ENCODE data around the gene AFF3.

DNA sequence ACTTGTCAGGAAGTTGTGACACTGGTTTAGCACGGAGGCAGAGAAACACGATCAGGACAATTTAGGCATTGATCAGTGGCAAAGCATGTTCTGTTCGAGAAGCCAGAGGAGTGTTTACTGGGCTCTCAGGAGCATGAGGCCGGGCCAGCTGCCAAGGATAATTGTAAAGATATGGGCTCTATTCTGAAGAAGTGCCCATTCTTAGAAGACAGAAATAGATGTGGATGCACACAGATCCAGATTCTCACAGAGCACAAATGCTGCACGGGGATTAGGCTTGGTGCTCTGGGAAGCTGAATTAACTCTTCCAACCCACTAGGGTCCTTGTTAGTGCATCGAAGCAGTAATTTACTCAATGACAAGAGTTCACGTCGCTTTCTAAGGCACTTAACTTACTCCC lies 16.2 kb downstream of the AFF3 start:
- TF ChIP-seq EZH2 (IDR thresholded peaks at IDR 0.05; ENCODE audit: borderline replicate concordance) = no peak
- TF ChIP-seq, protein P1, sequence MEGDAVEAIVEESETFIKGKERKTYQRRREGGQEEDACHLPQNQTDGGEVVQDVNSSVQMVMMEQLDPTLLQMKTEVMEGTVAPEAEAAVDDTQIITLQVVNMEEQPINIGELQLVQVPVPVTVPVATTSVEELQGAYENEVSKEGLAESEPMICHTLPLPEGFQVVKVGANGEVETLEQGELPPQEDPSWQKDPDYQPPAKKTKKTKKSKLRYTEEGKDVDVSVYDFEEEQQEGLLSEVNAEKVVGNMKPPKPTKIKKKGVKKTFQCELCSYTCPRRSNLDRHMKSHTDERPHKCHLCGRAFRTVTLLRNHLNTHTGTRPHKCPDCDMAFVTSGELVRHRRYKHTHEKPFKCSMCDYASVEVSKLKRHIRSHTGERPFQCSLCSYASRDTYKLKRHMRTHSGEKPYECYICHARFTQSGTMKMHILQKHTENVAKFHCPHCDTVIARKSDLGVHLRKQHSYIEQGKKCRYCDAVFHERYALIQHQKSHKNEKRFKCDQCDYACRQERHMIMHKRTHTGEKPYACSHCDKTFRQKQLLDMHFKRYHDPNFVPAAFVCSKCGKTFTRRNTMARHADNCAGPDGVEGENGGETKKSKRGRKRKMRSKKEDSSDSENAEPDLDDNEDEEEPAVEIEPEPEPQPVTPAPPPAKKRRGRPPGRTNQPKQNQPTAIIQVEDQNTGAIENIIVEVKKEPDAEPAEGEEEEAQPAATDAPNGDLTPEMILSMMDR (IDR thresholded peaks at IDR 0.05; ENCODE audit: poor library complexity) = no peak
- TF ChIP-seq EZH2phosphoT487 (IDR thresholded peaks at IDR 0.05; ENCODE audit: low read depth, severe bottlenecking, unreplicated experiment) = no peak

All from hepatocyte (in vitro differentiated cells).